ENCODE results near the gene ALDH1L1.

Gene ALDH1L1

GRCh38 chr3:126151562-126152302, 28.7 kb downstream of the ALDH1L1 start:
- Histone ChIP-seq H3K27me3 (ENCODE audit: control insufficient read depth, insufficient read depth, low read length) (no peaks in the 10 kb centered on the region), H3K36me3 (ENCODE audit: control insufficient read depth, insufficient read depth, low read length) (no peaks in the 10 kb centered on the region), H3K4me3 (ENCODE audit: low read length) (no peak overlapping the region), H3K9ac (ENCODE audit: low read length) (no peak overlapping the region), H3K9me3 (ENCODE audit: control insufficient read depth, low read length) (no peaks in the 10 kb centered on the region), H3K4me1 (ENCODE audit: control insufficient read depth, insufficient read depth, low read length) (no peaks in the 10 kb centered on the region)

GRCh38 chr3:126149960-126150515, 30.3 kb downstream of the ALDH1L1 start:
- H3K4me1 ChIP-seq (ENCODE audit: control insufficient read depth, insufficient read depth, low read length) = no peaks in the 10 kb centered on the region
- H3K9ac ChIP-seq (ENCODE audit: low read length) = no peak overlapping the region
- no peaks in the 10 kb centered on the region for H3K36me3 ChIP-seq (ENCODE audit: control insufficient read depth, insufficient read depth, low read length)
- H3K27me3 ChIP-seq (ENCODE audit: control insufficient read depth, insufficient read depth, low read length) = no peaks in the 10 kb centered on the region
- H3K9me3 ChIP-seq (ENCODE audit: control insufficient read depth, low read length) = no peaks in the 10 kb centered on the region
- H3K4me3 ChIP-seq (ENCODE audit: low read length) = no peak overlapping the region

- H3K4me3 ChIP-seq (ENCODE audit: low read length) = no peak overlapping the region
- H3K9ac ChIP-seq (ENCODE audit: low read length) = no peak overlapping the region
- no peaks in the 10 kb centered on the region for H3K9me3 ChIP-seq (ENCODE audit: control insufficient read depth, low read length)
- H3K27me3 ChIP-seq (ENCODE audit: control insufficient read depth, insufficient read depth, low read length) = no peaks in the 10 kb centered on the region
- no peaks in the 10 kb centered on the region for H3K36me3 ChIP-seq (ENCODE audit: control insufficient read depth, insufficient read depth, low read length)
- no peaks in the 10 kb centered on the region for H3K4me1 ChIP-seq (ENCODE audit: control insufficient read depth, insufficient read depth, low read length)
Observed at GRCh38 chr3:126149256-126149902, 31.0 kb downstream of the ALDH1L1 start.

- no peak overlapping the region for H3K9ac ChIP-seq (ENCODE audit: low read length)
- no peaks in the 10 kb centered on the region for H3K9me3 ChIP-seq (ENCODE audit: control insufficient read depth, low read length)
- H3K36me3 ChIP-seq (ENCODE audit: control insufficient read depth, insufficient read depth, low read length) = no peaks in the 10 kb centered on the region
- no peak overlapping the region for H3K4me3 ChIP-seq (ENCODE audit: low read length)
- no peaks in the 10 kb centered on the region for H3K4me1 ChIP-seq (ENCODE audit: control insufficient read depth, insufficient read depth, low read length)
- no peaks in the 10 kb centered on the region for H3K27me3 ChIP-seq (ENCODE audit: control insufficient read depth, insufficient read depth, low read length)
Observed at GRCh38 chr3:126147932-126148683, 32.3 kb downstream of the ALDH1L1 start.

- Histone ChIP-seq H3K9me3 (ENCODE audit: control insufficient read depth, low read length) (no peaks in the 10 kb centered on the region), H3K4me1 (ENCODE audit: control insufficient read depth, insufficient read depth, low read length) (no peaks in the 10 kb centered on the region), H3K4me3 (ENCODE audit: low read length) (no peak overlapping the region), H3K36me3 (ENCODE audit: control insufficient read depth, insufficient read depth, low read length) (no peaks in the 10 kb centered on the region), H3K27me3 (ENCODE audit: control insufficient read depth, insufficient read depth, low read length) (no peaks in the 10 kb centered on the region), H3K9ac (ENCODE audit: low read length) (no peak overlapping the region)
Observed at GRCh38 chr3:126147147-126147931, 33.0 kb downstream of the ALDH1L1 start.

GRCh38 chr3:126146525-126147146, 33.8 kb downstream of the ALDH1L1 start:
- Histone ChIP-seq H3K27me3 (ENCODE audit: control insufficient read depth, insufficient read depth, low read length) (no peaks in the 10 kb centered on the region), H3K36me3 (ENCODE audit: control insufficient read depth, insufficient read depth, low read length) (no peaks in the 10 kb centered on the region), H3K9ac (ENCODE audit: low read length) (no peak overlapping the region)

GRCh38 chr3:126146034-126146433, 34.4 kb downstream of the ALDH1L1 start:
- Histone ChIP-seq H3K36me3 (ENCODE audit: control insufficient read depth, insufficient read depth, low read length) (no peaks in the 10 kb centered on the region), H3K9ac (ENCODE audit: low read length) (no peak overlapping the region), H3K9me3 (ENCODE audit: control insufficient read depth, low read length) (no peaks in the 10 kb centered on the region), H3K4me1 (ENCODE audit: control insufficient read depth, insufficient read depth, low read length) (no peaks in the 10 kb centered on the region), H3K4me3 (ENCODE audit: low read length) (no peak overlapping the region), H3K27me3 (ENCODE audit: control insufficient read depth, insufficient read depth, low read length) (no peaks in the 10 kb centered on the region)

More at GRCh38 chr3:126146525-126147146, 33.8 kb downstream of the ALDH1L1 start:
- no peak overlapping the region for H3K4me3 ChIP-seq (ENCODE audit: low read length)
- no peaks in the 10 kb centered on the region for H3K4me1 ChIP-seq (ENCODE audit: control insufficient read depth, insufficient read depth, low read length)
- no peaks in the 10 kb centered on the region for H3K9me3 ChIP-seq (ENCODE audit: control insufficient read depth, low read length)

GRCh38 chr3:126142652-126143051, 37.7 kb downstream of the ALDH1L1 start:
- Histone ChIP-seq H3K4me3 (ENCODE audit: low read length) (no peak overlapping the region), H3K9ac (ENCODE audit: low read length) (no peak overlapping the region)

GRCh38 chr3:126137490-126138130, 42.8 kb downstream of the ALDH1L1 start:
- Histone ChIP-seq H3K9ac (ENCODE audit: low read length) (no peak overlapping the region), H3K9me3 (ENCODE audit: control insufficient read depth, low read length) (no peaks in the 10 kb centered on the region), H3K36me3 (ENCODE audit: control insufficient read depth, insufficient read depth, low read length) (no peaks in the 10 kb centered on the region), H3K4me3 (ENCODE audit: low read length) (no peak overlapping the region), H3K27me3 (ENCODE audit: control insufficient read depth, insufficient read depth, low read length) (no peaks in the 10 kb centered on the region), H3K4me1 (ENCODE audit: control insufficient read depth, insufficient read depth, low read length) (no peaks in the 10 kb centered on the region)

More at GRCh38 chr3:126142652-126143051, 37.7 kb downstream of the ALDH1L1 start:
- no peaks in the 10 kb centered on the region for H3K27me3 ChIP-seq (ENCODE audit: control insufficient read depth, insufficient read depth, low read length)
- H3K4me1 ChIP-seq (ENCODE audit: control insufficient read depth, insufficient read depth, low read length) = no peaks in the 10 kb centered on the region
- no peaks in the 10 kb centered on the region for H3K9me3 ChIP-seq (ENCODE audit: control insufficient read depth, low read length)
- no peaks in the 10 kb centered on the region for H3K36me3 ChIP-seq (ENCODE audit: control insufficient read depth, insufficient read depth, low read length)

- no peaks in the 10 kb centered on the region for H3K27me3 ChIP-seq (ENCODE audit: control insufficient read depth, insufficient read depth, low read length)
- no peaks in the 10 kb centered on the region for H3K36me3 ChIP-seq (ENCODE audit: control insufficient read depth, insufficient read depth, low read length)
- H3K9me3 ChIP-seq (ENCODE audit: control insufficient read depth, low read length) = no peaks in the 10 kb centered on the region
- no peak overlapping the region for H3K9ac ChIP-seq (ENCODE audit: low read length)
- H3K4me1 ChIP-seq (ENCODE audit: control insufficient read depth, insufficient read depth, low read length) = no peaks in the 10 kb centered on the region
- H3K4me3 ChIP-seq (ENCODE audit: low read length) = no peak overlapping the region
Observed at GRCh38 chr3:126136428-126137220, 43.8 kb downstream of the ALDH1L1 start.

Measured in mucosa of stomach (tissue), 1 donor.